GM23248 (cell line): ENCODE data around the gene POU2AF3. TPM values are rescaled to one million over a fixed set of nuclear protein-coding genes. Genes with fewer than 3 reads are reported as not detected.
"Not testable (repeated sequence)": the region's sequence is repeated elsewhere in the genome, so short reads cannot be mapped to it uniquely, and the experiment has no call there.

ENCODE experiments used
- DNase-seq: peaks from one replicate; pipeline ENCODE4 v3.0.0-alpha.2; 2015
- H2AFZ ChIP-seq: fragments of 200-600 bp; sonication (generic); 2 replicates; pipeline ENCODE4 v1.6.1; 2016; ENCODE audit warnings: antibody characterized with exemption
- H3F3A ChIP-seq: fragments of 200-600 bp; sonication (generic); 2 replicates; pipeline ENCODE4 v1.6.1; 2016; ENCODE audit warnings: mild to moderate bottlenecking, antibody characterized with exemption, mixed run types; ENCODE audit not compliant: insufficient read depth
- H3K27ac ChIP-seq: fragments of 200-600 bp; sonication (generic); 2 replicates; pipeline ENCODE4 v1.5.1; 2016; ENCODE audit warnings: mild to moderate bottlenecking
- H3K27me3 ChIP-seq: fragments of 200-600 bp; sonication (generic); replicated peaks from 2 replicates; pipeline ENCODE4 v1.6.1; 2016; ENCODE audit warnings: mild to moderate bottlenecking; ENCODE audit not compliant: insufficient read depth
- H3K36me3 ChIP-seq: fragments of 200-600 bp; sonication (generic); 2 replicates; pipeline ENCODE4 v1.6.1; 2016; ENCODE audit warnings: low read depth, mild to moderate bottlenecking
- H3K4me1 ChIP-seq: fragments of 200-600 bp; sonication (generic); 2 replicates; pipeline ENCODE4 v1.6.1; 2016; ENCODE audit warnings: mild to moderate bottlenecking; ENCODE audit not compliant: insufficient read depth
- H3K4me2 ChIP-seq: fragments of 200-600 bp; sonication (generic); one replicate; pipeline ENCODE4 v1.6.1; 2016; ENCODE audit warnings: mild to moderate bottlenecking; ENCODE audit not compliant: unreplicated experiment
- H3K4me3 ChIP-seq: fragments of 200-600 bp; sonication (generic); 2 replicates; pipeline ENCODE4 v1.5.1; 2016; ENCODE audit warnings: mild to moderate bottlenecking
- H3K79me2 ChIP-seq: fragments of 200-600 bp; sonication (generic); 2 replicates; pipeline ENCODE4 v1.6.1; 2016; ENCODE audit warnings: mild to moderate bottlenecking; ENCODE audit not compliant: insufficient read depth
- H3K9ac ChIP-seq: fragments of 200-600 bp; sonication (generic); 2 replicates; pipeline ENCODE4 v1.6.1; 2016; ENCODE audit warnings: mild to moderate bottlenecking
- H3K9me2 ChIP-seq: fragments of 200-600 bp; sonication (generic); 2 replicates; pipeline ENCODE4 v1.6.1; 2016; ENCODE audit warnings: mixed run types, mild to moderate bottlenecking, moderate library complexity; ENCODE audit not compliant: insufficient read depth
- H3K9me3 ChIP-seq: fragments of 200-600 bp; sonication (generic); one replicate; pipeline ENCODE4 v1.6.1; 2017; ENCODE audit warnings: low read depth
- H4K20me1 ChIP-seq: fragments of 200-600 bp; sonication (generic); 2 replicates; pipeline ENCODE4 v1.6.0; 2016; ENCODE audit not compliant: insufficient read depth
- EZH2 ChIP-seq: fragments of 200-600 bp; sonication (generic); IDR thresholded peaks from 2 replicates; pipeline ENCODE4 v1.6.1; 2018; ENCODE audit warnings: antibody characterized with exemption, mild to moderate bottlenecking; ENCODE audit not compliant: insufficient read depth, poor library complexity, severe bottlenecking
- EZH2phosphoT487 ChIP-seq: fragments of 200-600 bp; sonication (generic); IDR thresholded peaks from 2 replicates; pipeline ENCODE4 v1.6.1; 2018; ENCODE audit warnings: antibody characterized with exemption, moderate library complexity, mild to moderate bottlenecking, low read depth; ENCODE audit not compliant: insufficient read depth
- WGBS, 2 experiments: methylation state at CpG; one replicate each; pipeline ENCODE4 v1.1.6; 2015 to 2017; ENCODE audit warnings: low lambda C conversion rate in 2 of 2, low coverage in 1 of 2; ENCODE audit errors: missing lambda C conversion rate in 2 of 2; 5-methylcytosine and 5-hydroxymethylcytosine counted together
- in situ Hi-C: fragments of 300-500 bp; cut with MboI; formaldehyde crosslinking; loops from 2 replicates; pipeline ENCODE4 v1.15.0; 2020
- polyA plus RNA-seq: library from polyadenylated mRNA; unstranded; fragments of >200 nt; fragmentation: Nextera tagmentation; extraction: Ambion mirVana; gene quantifications from 2 replicates; pipeline ENCODE4 v1.2.1, GENCODE V29; 2016
- total RNA-seq: library from RNA; depleted of rRNA; stranded (reverse); fragments of >200 nt; shearing (Covaris generic); gene quantifications from 2 replicates; pipeline ENCODE4 v1.2.3, GENCODE V29; 2014

POU2AF3 gene
- total and polyA plus RNA-seq, 2 experiments from 2014 or later: not detected

GRCh38 chr11:111285189-111286091 lies 12.9 kb upstream of the POU2AF3 start:
- H3K9me3 ChIP-seq: no peaks in the 10 kb centered on the region
- H3F3A ChIP-seq: no peaks in the 10 kb centered on the region
- H4K20me1 ChIP-seq: no peaks in the 10 kb centered on the region
- no peaks in the 10 kb centered on the region for H3K79me2 ChIP-seq
- H3K9ac ChIP-seq: no peak overlapping the region
- H2AFZ ChIP-seq: no peak overlapping the region
- H3K9me2 ChIP-seq: no peaks in the 10 kb centered on the region
- no peak overlapping the region for H3K4me3 ChIP-seq
- no peak overlapping the region for H3K4me2 ChIP-seq
- in situ Hi-C loops: no loop called here
- DNase-seq: no peak
- H3K27ac ChIP-seq: no peak overlapping the region
- H3K36me3 ChIP-seq: no peaks in the 10 kb centered on the region
- H3K4me1 ChIP-seq: no peaks in the 10 kb centered on the region
- 77% methylated on average over 17 to 18 of the region's 18 CpGs for WGBS, 2 experiments
- no peaks in the 10 kb centered on the region; the same call in 1 of the 2 replicates for H3K27me3 ChIP-seq
- TF ChIP-seq EZH2phosphoT487 (no peak), EZH2 (no peak)

- Histone ChIP-seq H3K9ac (no peak overlapping the region), H3K79me2 (no peaks in the 10 kb centered on the region), H3K9me3 (no peaks in the 10 kb centered on the region), H3K27me3 (no peaks in the 10 kb centered on the region), H2AFZ (no peak overlapping the region), H4K20me1 (no peaks in the 10 kb centered on the region), H3K4me3 (no peak overlapping the region), H3F3A (no peaks in the 10 kb centered on the region), H3K4me2 (no peak overlapping the region), H3K27ac (no peak overlapping the region), H3K36me3 (no peaks in the 10 kb centered on the region), H3K4me1 (no peaks in the 10 kb centered on the region), H3K9me2 (no peaks in the 10 kb centered on the region)
- no peak for DNase-seq
- in situ Hi-C loops: no loop called here
- TF ChIP-seq EZH2phosphoT487: no peak
- TF ChIP-seq EZH2: no peak
- 89% methylated on average over 5 of the region's 5 CpGs for WGBS, 2 experiments
Measured at GRCh38 chr11:111291764-111292163, 6.6 kb upstream of the POU2AF3 start.

GRCh38 chr11:111292408-111292807 lies 5.9 kb upstream of the POU2AF3 start:
- DNase-seq, H3K79me2 ChIP-seq, H3K27ac ChIP-seq, H3K27me3 ChIP-seq, H3K4me3 ChIP-seq, H3K9me3 ChIP-seq, H3K9ac ChIP-seq, H2AFZ ChIP-seq, H3K36me3 ChIP-seq, in situ Hi-C loops, H3K4me1 ChIP-seq, H3F3A ChIP-seq, H3K4me2 ChIP-seq, H3K9me2 ChIP-seq, H4K20me1 ChIP-seq: not testable (repeated sequence)
- WGBS, 2 experiments: 77 to 78% methylated on average over 1 of the region's 1 CpG

- Histone ChIP-seq H3K4me1 (no peaks in the 10 kb centered on the region), H3K4me2 (no peak overlapping the region), H3K27ac (no peak overlapping the region), H3K9ac (no peak overlapping the region), H3K9me2 (no peaks in the 10 kb centered on the region), H3F3A (no peaks in the 10 kb centered on the region), H3K79me2 (no peaks in the 10 kb centered on the region), H4K20me1 (no peaks in the 10 kb centered on the region), H3K36me3 (no peaks in the 10 kb centered on the region), H2AFZ (no peak overlapping the region), H3K4me3 (no peak overlapping the region), H3K27me3 (no peaks in the 10 kb centered on the region; the same call in 1 of the 2 replicates), H3K9me3 (no peaks in the 10 kb centered on the region)
- TF ChIP-seq EZH2 (no peak), EZH2phosphoT487 (no peak)
- DNase-seq: no peak
- 78 to 85% methylated on average over 3 of the region's 3 CpGs for WGBS, 2 experiments
- in situ Hi-C loops: no loop called here
Measured at GRCh38 chr11:111296196-111296595, 2.1 kb upstream of the POU2AF3 start.

- no peaks in the 10 kb centered on the region for H3F3A ChIP-seq
- H4K20me1 ChIP-seq: no peaks in the 10 kb centered on the region
- no peak overlapping the region for H2AFZ ChIP-seq
- H3K79me2 ChIP-seq: no peaks in the 10 kb centered on the region
- 95 to 98% methylated on average over 10 of the region's 10 CpGs for WGBS, 2 experiments
- peaks cover 4% of the 10 kb centered on the region; the same call in 1 of the 2 replicates for H3K27me3 ChIP-seq
- no peaks in the 10 kb centered on the region for H3K36me3 ChIP-seq
- no peak for DNase-seq
- no peak overlapping the region for H3K4me3 ChIP-seq
- no peaks in the 10 kb centered on the region for H3K4me1 ChIP-seq
- H3K4me2 ChIP-seq: no peak overlapping the region
- no peaks in the 10 kb centered on the region for H3K9me2 ChIP-seq
- H3K27ac ChIP-seq: no peak overlapping the region
- TF ChIP-seq EZH2 (no peak), EZH2phosphoT487 (no peak)
- H3K9me3 ChIP-seq: no peaks in the 10 kb centered on the region
- in situ Hi-C loops: no loop called here
- no peak overlapping the region for H3K9ac ChIP-seq
Measured at GRCh38 chr11:111297696-111298095, 650 bp upstream of the POU2AF3 start.
